Left forelimb (tissue), 1 donor: ENCODE data around the gene IL4I1.
A peak's percentile ranks its signal among the peaks of the same experiment; 100 is the strongest.

Experiments used
- DNase-seq: peaks from one replicate; pipeline ENCODE4 v3.0.0-alpha.2; 2018; ENCODE audit warnings: low spot score

The IL4I1 gene

GRCh38 chr19:49879243-49879963 lies 17.3 kb downstream of the IL4I1 start:
- no peak for DNase-seq

GRCh38 chr19:49878744-49879070 lies 18.0 kb downstream of the IL4I1 start:
- no peak for DNase-seq

GRCh38 chr19:49877879-49878743 lies 18.6 kb downstream of the IL4I1 start:
- DNase-seq = peak; percentile 99

- DNase-seq = peak; percentile 97
Observed at GRCh38 chr19:49877020-49877878, 19.4 kb downstream of the IL4I1 start, which contains the start of the genes AKT1S1 and TBC1D17. TSS of gene AKT1S1 (minus strand) at chr19:49877355. CDS start at chr19:49873295, 4,060 bp downstream. TSS of gene TBC1D17 (plus strand) at chr19:49877702. CDS start at chr19:49877724, 22 bp downstream.

GRCh38 chr19:49876422-49877019 lies 20.2 kb downstream of the IL4I1 start:
- DNase-seq = peak; percentile 98

GRCh38 chr19:49875857-49876421 lies 20.7 kb downstream of the IL4I1 start:
- DNase-seq = peak; percentile 85

- DNase-seq = no peak
Observed at GRCh38 chr19:49875177-49875576, 21.5 kb downstream of the IL4I1 start.

- DNase-seq = no peak
Observed at GRCh38 chr19:49874503-49875157, 22.1 kb downstream of the IL4I1 start.

- DNase-seq = no peak
Observed at GRCh38 chr19:49873834-49874233, 22.9 kb downstream of the IL4I1 start.

- DNase-seq = no peak
Observed at GRCh38 chr19:49873129-49873521, 23.6 kb downstream of the IL4I1 start.

- DNase-seq = no peak
Observed at GRCh38 chr19:49872245-49873128, 24.2 kb downstream of the IL4I1 start.

- no peak for DNase-seq
Observed at GRCh38 chr19:49871349-49871985, 25.2 kb downstream of the IL4I1 start.

GRCh38 chr19:49870309-49870901 lies 26.3 kb downstream of the IL4I1 start:
- DNase-seq = no peak

GRCh38 chr19:49869484-49870308 lies 27.0 kb downstream of the IL4I1 start:
- peak; percentile 98 for DNase-seq

GRCh38 chr19:49869009-49869483 lies 27.6 kb downstream of the IL4I1 start:
- no peak for DNase-seq

GRCh38 chr19:49866933-49867782 lies 29.5 kb downstream of the IL4I1 start, which contains the start of gene PNKP:
TSS of gene PNKP (minus strand) at chr19:49867576. CDS start at chr19:49867204, 372 bp downstream.
- peak; percentile 98 for DNase-seq

- no peak for DNase-seq
Observed at GRCh38 chr19:49864890-49865289, 31.8 kb downstream of the IL4I1 start.
